ENCODE results near the gene OBSCN.

DNA sequence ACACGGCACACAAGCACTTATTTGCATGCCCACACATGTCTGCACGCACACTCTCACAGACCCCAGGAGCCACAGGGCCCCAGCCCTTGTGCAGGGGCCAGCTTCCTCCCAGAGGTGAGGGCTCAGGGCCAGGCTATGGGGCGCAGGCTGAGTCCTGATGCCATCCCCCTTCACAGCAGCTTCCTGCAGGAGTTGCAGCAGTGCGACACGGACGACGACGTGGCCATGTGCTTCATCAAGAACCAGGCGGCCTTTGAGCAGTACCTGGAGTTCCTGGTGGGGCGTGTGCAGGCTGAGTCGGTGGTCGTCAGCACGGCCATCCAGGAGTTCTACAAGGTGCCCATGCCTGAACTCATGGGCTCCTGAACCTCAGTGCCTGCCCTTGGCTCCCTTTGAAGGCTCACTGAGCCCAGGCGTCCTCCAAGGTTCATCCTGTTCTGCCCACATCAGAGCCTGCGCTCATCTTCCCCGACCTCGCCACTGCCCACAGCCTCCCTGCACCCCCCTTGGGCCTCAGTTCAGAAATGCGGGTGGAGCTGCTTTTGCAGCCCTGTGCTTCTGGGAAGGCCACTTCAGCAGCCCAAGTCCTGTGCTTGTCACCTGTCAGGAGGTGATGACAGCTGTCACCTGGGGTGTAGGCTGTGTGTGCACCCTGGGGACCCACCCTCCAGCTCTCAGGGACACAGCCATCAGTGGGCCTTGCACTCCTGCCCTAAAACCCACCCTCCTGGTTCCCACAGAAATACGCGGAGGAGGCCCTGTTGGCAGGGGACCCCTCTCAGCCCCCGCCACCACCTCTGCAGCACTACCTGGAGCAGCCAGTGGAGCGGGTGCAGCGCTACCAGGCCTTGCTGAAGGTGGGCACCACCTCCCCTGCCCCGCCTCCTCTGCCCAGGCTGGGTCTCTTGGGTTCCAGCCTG, 132.2 kb downstream of the OBSCN start:
- TF ChIP-seq TAF1 (conservative IDR thresholded peaks at IDR 0.05) (no peak), JUND (IDR thresholded peaks at IDR 0.05) (no peak), RAD21 (IDR thresholded peaks at IDR 0.05) (no peak), RXRA (IDR thresholded peaks at IDR 0.05) (no peak), GABPA (IDR thresholded peaks at IDR 0.05 in 1 of 2, conservative IDR thresholded peaks at IDR 0.05 in 1 of 2) (no peak), EGR1 (IDR thresholded peaks at IDR 0.05; ENCODE audit: low read depth in 2 of 2) (no peak), FOXA1 (IDR thresholded peaks at IDR 0.05) (no peak), YY1 (IDR thresholded peaks at IDR 0.05) (no peak)
- TF ChIP-seq, protein P1, sequence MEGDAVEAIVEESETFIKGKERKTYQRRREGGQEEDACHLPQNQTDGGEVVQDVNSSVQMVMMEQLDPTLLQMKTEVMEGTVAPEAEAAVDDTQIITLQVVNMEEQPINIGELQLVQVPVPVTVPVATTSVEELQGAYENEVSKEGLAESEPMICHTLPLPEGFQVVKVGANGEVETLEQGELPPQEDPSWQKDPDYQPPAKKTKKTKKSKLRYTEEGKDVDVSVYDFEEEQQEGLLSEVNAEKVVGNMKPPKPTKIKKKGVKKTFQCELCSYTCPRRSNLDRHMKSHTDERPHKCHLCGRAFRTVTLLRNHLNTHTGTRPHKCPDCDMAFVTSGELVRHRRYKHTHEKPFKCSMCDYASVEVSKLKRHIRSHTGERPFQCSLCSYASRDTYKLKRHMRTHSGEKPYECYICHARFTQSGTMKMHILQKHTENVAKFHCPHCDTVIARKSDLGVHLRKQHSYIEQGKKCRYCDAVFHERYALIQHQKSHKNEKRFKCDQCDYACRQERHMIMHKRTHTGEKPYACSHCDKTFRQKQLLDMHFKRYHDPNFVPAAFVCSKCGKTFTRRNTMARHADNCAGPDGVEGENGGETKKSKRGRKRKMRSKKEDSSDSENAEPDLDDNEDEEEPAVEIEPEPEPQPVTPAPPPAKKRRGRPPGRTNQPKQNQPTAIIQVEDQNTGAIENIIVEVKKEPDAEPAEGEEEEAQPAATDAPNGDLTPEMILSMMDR (IDR thresholded peaks at IDR 0.05; ENCODE audit: low read depth, low read length, missing input control) = no peak
